GM13977 (cell line): ENCODE results near the gene ULBP2.
"Not testable (repeated sequence)": the region's sequence is repeated elsewhere in the genome, so short reads cannot be mapped to it uniquely, and the experiment has no call there.

Source experiments
- DNase-seq: peaks from one replicate; pipeline ENCODE4 v3.0.0; 2012; ENCODE audit warnings: low spot score
- CTCF ChIP-seq: IDR thresholded peaks from 2 replicates; pipeline ENCODE4 v1.5.1; 2012; ENCODE audit warnings: mild to moderate bottlenecking, control low read depth; ENCODE audit not compliant: insufficient read depth; ENCODE audit errors: extremely low read depth, missing control alignments
- in situ Hi-C: fragments of 300-500 bp; cut with MboI; formaldehyde crosslinking; loops from one replicate; pipeline ENCODE4 v1.12.0; 2022; ENCODE audit warnings: low sequenced_read_pairs, low pct_unique_long_range_greater_than_20kb, mixed read lengths, inconsistent platforms; ENCODE audit not compliant: unreplicated experiment

ULBP2 gene

GRCh38 chr6:149988550-149989346 is 46.9 kb downstream of the ULBP2 start:
- DNase-seq = no peak
- in situ Hi-C loops = no loop called here

GRCh38 chr6:149990212-149990660 is 48.4 kb downstream of the ULBP2 start:
- no peak for DNase-seq
- in situ Hi-C loops = no loop called here

More at GRCh38 chr6:149988550-149989346, 46.9 kb downstream of the ULBP2 start:
- no peak for TF ChIP-seq CTCF

GRCh38 chr6:149990661-149991471 is 49.1 kb downstream of the ULBP2 start:
- peak; percentile 51 for DNase-seq
- TF ChIP-seq CTCF = no peak
- in situ Hi-C loops = no loop called here

More at GRCh38 chr6:149990212-149990660, 48.4 kb downstream of the ULBP2 start:
- TF ChIP-seq CTCF = no peak

- in situ Hi-C loops, DNase-seq: not testable (repeated sequence)
Measured at GRCh38 chr6:149991472-149991795, 49.6 kb downstream of the ULBP2 start.

- no peak for DNase-seq
- in situ Hi-C loops = no loop called here
- TF ChIP-seq CTCF = no peak
Measured at GRCh38 chr6:149991838-149992237, 50.0 kb downstream of the ULBP2 start.

- in situ Hi-C loops = no loop called here
- DNase-seq = no peak
- TF ChIP-seq CTCF = no peak
Measured at GRCh38 chr6:149995235-149995750, 53.5 kb downstream of the ULBP2 start.

GRCh38 chr6:149995971-149996370 is 54.2 kb downstream of the ULBP2 start:
- no peak for DNase-seq
- TF ChIP-seq CTCF = no peak
- in situ Hi-C loops = no loop called here
